ENCODE results near the gene AFP. TPM values are rescaled to one million over a fixed set of nuclear protein-coding genes. Genes with fewer than 3 reads are reported as not detected.

The AFP gene
- total RNA-seq, 1 experiment from 2014 or later: 4.9 TPM

- H2BK5ac ChIP-seq (ENCODE audit: insufficient read length, low read length): no peak overlapping the region
- no peak overlapping the region for H3K4me3 Mint-ChIP-seq
- H3K27me3 ChIP-seq (ENCODE audit: insufficient read depth, low read length): no peaks in the 10 kb centered on the region
- no peak overlapping the region for H2BK15ac ChIP-seq (ENCODE audit: low read depth, low read length)
- no peaks in the 10 kb centered on the region for H3K79me1 ChIP-seq (ENCODE audit: insufficient read depth, low read depth, low read length, poor library complexity, severe bottlenecking)
- H3K9ac ChIP-seq (ENCODE audit: extremely low read depth, insufficient read length, low read length): no peak overlapping the region
- no peak overlapping the region for H3K23ac ChIP-seq (ENCODE audit: insufficient read length, low read depth, low read length)
- H3K27ac Mint-ChIP-seq: no peak overlapping the region
- no peak overlapping the region for H3K4me2 ChIP-seq (ENCODE audit: insufficient read depth, insufficient read length, low read length)
- no peak overlapping the region for H4K5ac ChIP-seq (ENCODE audit: insufficient read length, low read depth, low read length)
- H4K91ac ChIP-seq (ENCODE audit: insufficient read length, low read depth, low read length): no peak overlapping the region
- H3K27ac ChIP-seq (ENCODE audit: insufficient read length, low read depth, low read length): no peak overlapping the region
- H3K14ac ChIP-seq (ENCODE audit: insufficient read depth, low read length): no peak overlapping the region
- H2BK120ac ChIP-seq (ENCODE audit: low read depth, low read length, poor library complexity, severe bottlenecking): no peak overlapping the region
- H3K4ac ChIP-seq (ENCODE audit: low read depth, low read length): no peak overlapping the region
- no peak for TF ChIP-seq CTCF (conservative IDR thresholded peaks at IDR 0.05)
- no peak for DNase-seq
- no peak overlapping the region for H2BK20ac ChIP-seq (ENCODE audit: low read depth, low read length, poor library complexity, severe bottlenecking)
- H3K56ac ChIP-seq (ENCODE audit: insufficient read length, low read depth, low read length): no peak overlapping the region
- no peaks in the 10 kb centered on the region for H4K20me1 ChIP-seq (ENCODE audit: control insufficient read depth, insufficient read depth, insufficient read length)
- peaks cover 3% of the 10 kb centered on the region; the same call in 1 of the 2 replicates for H3K4me1 ChIP-seq (ENCODE audit: insufficient read depth, low read length)
- no peaks in the 10 kb centered on the region for H3K9me3 ChIP-seq (ENCODE audit: control insufficient read depth, low read depth, low read length)
- H3K18ac ChIP-seq (ENCODE audit: insufficient read length, low read depth, low read length): no peak overlapping the region
- H4K8ac ChIP-seq (replicated peaks; ENCODE audit: insufficient read length, low read depth, low read length): no peak overlapping the region
- H2AFZ ChIP-seq (ENCODE audit: low read length): no peak overlapping the region
- no peaks in the 10 kb centered on the region for H3K36me3 Mint-ChIP-seq (ENCODE audit: insufficient read depth in 1 of 3, low read depth in 3 of 3)
- H2AK5ac ChIP-seq (ENCODE audit: insufficient read length, low read length): no peak overlapping the region
- WGBS (ENCODE audit: extremely low coverage, insufficient read length, low lambda C conversion rate): no CpG with 5 or more reads among the region's 7 CpGs
- no peak overlapping the region for H2BK12ac ChIP-seq (ENCODE audit: insufficient read length, low read depth, low read length)
- no peaks in the 10 kb centered on the region for H3K27me3 Mint-ChIP-seq (ENCODE audit: low read depth)
- H3T11ph ChIP-seq (ENCODE audit: low read length): no peak overlapping the region
- no peaks in the 10 kb centered on the region for H3K9me3 Mint-ChIP-seq
- no peaks in the 10 kb centered on the region for H3K23me2 ChIP-seq (ENCODE audit: insufficient read length, low read depth, low read length, poor library complexity, severe bottlenecking)
- no peaks in the 10 kb centered on the region for H3K79me2 ChIP-seq (ENCODE audit: insufficient read depth, low read length)
- H3K4me1 Mint-ChIP-seq: peaks cover 16 to 24% of the 10 kb centered on the region in 2 experiments
Observed at GRCh38 chr4:73445383-73446335, 9.6 kb downstream of the AFP start.
